Measurements from ENCODE around the gene IL21R. TPM values are rescaled to one million over a fixed set of nuclear protein-coding genes. Genes with fewer than 3 reads are reported as not detected.

The IL21R gene
- total RNA-seq, 6 experiments from 2014 or later: 0.96 to 1.8 (median 1.2) TPM

DNA sequence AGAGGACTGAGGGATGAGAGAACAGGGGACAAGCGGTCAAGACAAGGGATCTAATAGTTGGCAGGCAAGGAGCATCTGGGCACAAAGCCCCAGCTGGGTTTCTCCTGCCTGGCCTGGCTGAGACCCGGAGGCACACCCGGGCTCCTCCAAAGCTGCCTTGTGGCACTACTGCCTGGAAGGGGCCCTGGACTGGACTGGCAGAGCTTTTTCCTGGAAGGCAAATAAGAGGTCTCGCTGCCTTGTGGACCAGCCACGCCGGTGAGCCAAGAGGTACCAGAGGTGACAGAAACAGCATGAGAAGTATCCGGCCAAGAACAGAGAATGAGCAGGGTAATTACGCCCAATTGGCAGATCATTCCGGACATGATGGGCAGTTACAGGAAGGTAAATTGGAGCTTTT is 83.2 kb downstream of the IL21R start:
- Mint-ChIP-seq H3K27me3 (ENCODE audit: insufficient read depth) (0 out of 2 replicates have a peak, but pooled peaks cover 1% of the 10 kb centered on the region), H3K4me1 (ENCODE audit: low read depth) (no peaks in the 10 kb centered on the region), H3K4me3 (no peak overlapping the region), H3K27ac (peak overlapping the region; percentile 8; the same call in 1 of the 2 replicates), H3K36me3 (ENCODE audit: low read depth) (peaks cover 47% of the 10 kb centered on the region), H3K9me3 (no peaks in the 10 kb centered on the region)
- no peak for DNase-seq
- TF ChIP-seq, protein P1, sequence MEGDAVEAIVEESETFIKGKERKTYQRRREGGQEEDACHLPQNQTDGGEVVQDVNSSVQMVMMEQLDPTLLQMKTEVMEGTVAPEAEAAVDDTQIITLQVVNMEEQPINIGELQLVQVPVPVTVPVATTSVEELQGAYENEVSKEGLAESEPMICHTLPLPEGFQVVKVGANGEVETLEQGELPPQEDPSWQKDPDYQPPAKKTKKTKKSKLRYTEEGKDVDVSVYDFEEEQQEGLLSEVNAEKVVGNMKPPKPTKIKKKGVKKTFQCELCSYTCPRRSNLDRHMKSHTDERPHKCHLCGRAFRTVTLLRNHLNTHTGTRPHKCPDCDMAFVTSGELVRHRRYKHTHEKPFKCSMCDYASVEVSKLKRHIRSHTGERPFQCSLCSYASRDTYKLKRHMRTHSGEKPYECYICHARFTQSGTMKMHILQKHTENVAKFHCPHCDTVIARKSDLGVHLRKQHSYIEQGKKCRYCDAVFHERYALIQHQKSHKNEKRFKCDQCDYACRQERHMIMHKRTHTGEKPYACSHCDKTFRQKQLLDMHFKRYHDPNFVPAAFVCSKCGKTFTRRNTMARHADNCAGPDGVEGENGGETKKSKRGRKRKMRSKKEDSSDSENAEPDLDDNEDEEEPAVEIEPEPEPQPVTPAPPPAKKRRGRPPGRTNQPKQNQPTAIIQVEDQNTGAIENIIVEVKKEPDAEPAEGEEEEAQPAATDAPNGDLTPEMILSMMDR (IDR thresholded peaks at IDR 0.05): no peak

DNA sequence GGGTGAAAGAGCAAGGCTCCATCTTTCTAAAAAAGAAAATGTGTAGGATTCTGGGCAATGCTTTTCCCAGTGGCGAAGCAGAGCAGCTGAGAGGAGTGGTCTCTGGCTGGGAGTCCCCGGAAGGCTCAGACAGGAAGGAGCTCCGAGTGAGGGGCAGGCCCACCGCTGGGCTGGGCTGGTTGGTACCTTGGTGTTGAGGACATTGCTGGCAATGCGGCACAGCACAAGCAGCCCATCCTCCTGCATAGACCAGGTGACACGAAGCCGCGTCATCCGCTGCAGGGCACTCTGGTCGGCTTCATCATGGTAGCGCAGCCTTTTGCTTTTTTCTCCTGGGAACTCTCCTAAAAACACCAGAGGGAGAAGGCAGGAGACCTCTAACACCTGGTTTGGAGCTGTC is 83.8 kb downstream of the IL21R start:
- TF ChIP-seq, protein P1 (IDR thresholded peaks at IDR 0.05): no peak
- no peaks in the 10 kb centered on the region for H3K9me3 Mint-ChIP-seq
- H3K4me1 Mint-ChIP-seq (ENCODE audit: low read depth): no peaks in the 10 kb centered on the region
- 0 out of 2 replicates have a peak, but pooled peaks cover 1% of the 10 kb centered on the region for H3K27me3 Mint-ChIP-seq (ENCODE audit: insufficient read depth)
- no peak overlapping the region for H3K4me3 Mint-ChIP-seq
- peaks cover 47% of the 10 kb centered on the region for H3K36me3 Mint-ChIP-seq (ENCODE audit: low read depth)
- H3K27ac Mint-ChIP-seq: no peak overlapping the region
- no peak for DNase-seq

DNA sequence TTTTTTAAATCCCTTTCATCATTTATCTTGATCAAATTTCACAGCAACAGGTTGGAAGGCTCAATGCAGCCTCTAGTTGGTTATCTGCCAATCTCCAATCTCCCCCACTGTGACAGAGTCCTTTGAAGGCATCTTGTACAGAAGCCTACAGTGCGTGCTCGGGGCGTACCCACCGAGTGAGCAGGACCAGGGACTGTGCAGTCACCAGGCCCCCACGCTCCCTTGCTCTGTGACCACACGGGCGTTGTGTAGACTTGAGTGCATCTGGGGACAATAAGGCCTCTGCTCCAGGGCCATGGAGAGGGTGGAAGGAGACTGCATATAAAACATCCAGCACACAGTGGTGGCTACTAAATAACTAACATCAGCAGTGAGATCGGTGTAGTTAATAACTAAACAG is 84.4 kb downstream of the IL21R start:
- H3K4me3 Mint-ChIP-seq: no peak overlapping the region
- no peak overlapping the region for H3K27ac Mint-ChIP-seq
- H3K4me1 Mint-ChIP-seq (ENCODE audit: low read depth): no peaks in the 10 kb centered on the region
- no peaks in the 10 kb centered on the region for H3K27me3 Mint-ChIP-seq (ENCODE audit: insufficient read depth)
- TF ChIP-seq, protein P1 (IDR thresholded peaks at IDR 0.05): no peak
- DNase-seq: no peak
- peaks cover 49% of the 10 kb centered on the region for H3K36me3 Mint-ChIP-seq (ENCODE audit: low read depth)
- no peaks in the 10 kb centered on the region for H3K9me3 Mint-ChIP-seq

DNA sequence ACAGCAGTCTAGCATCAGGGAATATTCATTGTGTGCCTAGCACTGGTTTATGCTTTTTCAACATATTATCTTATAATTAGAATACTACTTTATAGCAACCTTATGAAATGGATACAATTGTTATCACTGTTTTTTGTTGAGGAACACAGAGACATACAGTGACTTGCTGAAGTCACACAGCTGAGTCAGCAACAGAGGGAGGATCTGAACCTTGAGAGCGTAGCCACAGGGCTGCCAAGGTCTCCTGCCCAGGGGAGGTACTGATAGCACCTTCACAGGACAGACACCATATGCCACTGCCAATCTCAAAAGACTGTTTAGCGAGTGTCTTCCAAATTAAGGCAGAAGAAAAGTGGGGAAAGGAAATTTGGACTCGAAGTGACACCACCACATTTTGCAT is 84.8 kb downstream of the IL21R start:
- peaks cover 46% of the 10 kb centered on the region for H3K36me3 Mint-ChIP-seq (ENCODE audit: low read depth)
- H3K27me3 Mint-ChIP-seq (ENCODE audit: insufficient read depth): no peaks in the 10 kb centered on the region
- TF ChIP-seq, protein P1 (IDR thresholded peaks at IDR 0.05): no peak
- H3K4me1 Mint-ChIP-seq (ENCODE audit: low read depth): peaks cover 3% of the 10 kb centered on the region
- no peak overlapping the region for H3K4me3 Mint-ChIP-seq
- no peak for DNase-seq
- no peaks in the 10 kb centered on the region for H3K9me3 Mint-ChIP-seq
- no peak overlapping the region for H3K27ac Mint-ChIP-seq

DNA sequence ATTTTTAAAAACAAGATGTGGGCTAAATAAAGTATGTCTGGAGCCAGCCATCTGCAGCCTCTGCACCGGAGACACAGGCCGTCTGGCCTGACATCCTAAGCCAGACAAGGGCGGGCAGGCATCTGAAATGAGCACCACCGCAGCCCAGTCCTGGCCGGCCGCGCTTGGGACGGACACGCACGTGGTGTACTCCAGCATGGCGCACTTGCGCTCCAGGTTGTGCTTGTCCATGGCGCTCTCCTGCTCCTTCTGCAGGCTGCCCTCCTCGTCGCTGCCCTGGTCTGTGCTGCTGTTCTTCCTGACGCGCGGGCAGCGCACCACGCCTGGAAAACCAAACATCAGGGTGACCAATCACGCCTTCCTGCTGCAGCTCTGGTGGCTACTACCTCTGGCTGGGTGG is 87.4 kb downstream of the IL21R start:
- Mint-ChIP-seq H3K27me3 (ENCODE audit: insufficient read depth) (no peaks in the 10 kb centered on the region), H3K4me1 (ENCODE audit: low read depth) (peaks cover 8% of the 10 kb centered on the region), H3K36me3 (ENCODE audit: low read depth) (peaks cover 52% of the 10 kb centered on the region), H3K4me3 (no peak overlapping the region), H3K9me3 (no peaks in the 10 kb centered on the region), H3K27ac (no peak overlapping the region)
- no peak for DNase-seq
- TF ChIP-seq, protein P1 (IDR thresholded peaks at IDR 0.05): no peak

DNA sequence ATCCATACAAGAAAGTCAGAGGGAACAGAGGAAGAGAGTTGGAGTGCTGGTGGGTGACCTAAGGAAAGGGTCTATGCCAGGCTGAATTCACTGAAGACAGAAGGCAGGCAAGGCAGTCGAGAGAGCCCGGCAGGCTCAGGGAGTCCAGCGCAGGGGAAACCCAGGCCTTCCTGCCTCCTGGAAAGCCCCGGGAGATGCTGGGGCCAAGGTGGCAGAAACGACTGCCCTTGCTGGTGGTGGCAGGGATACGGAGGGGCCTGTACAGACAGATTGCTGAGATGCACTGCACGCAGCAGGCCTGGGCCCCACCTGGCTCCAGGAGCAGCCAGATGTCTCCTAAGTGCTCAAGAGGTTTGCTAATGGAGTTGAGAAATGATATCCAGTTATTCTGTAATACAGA is 87.9 kb downstream of the IL21R start:
- H3K36me3 Mint-ChIP-seq (ENCODE audit: low read depth): peaks cover 52% of the 10 kb centered on the region
- peaks cover 13% of the 10 kb centered on the region for H3K4me1 Mint-ChIP-seq (ENCODE audit: low read depth)
- no peak overlapping the region for H3K27ac Mint-ChIP-seq
- no peaks in the 10 kb centered on the region for H3K9me3 Mint-ChIP-seq
- TF ChIP-seq, protein P1 (IDR thresholded peaks at IDR 0.05): no peak
- DNase-seq: no peak
- no peaks in the 10 kb centered on the region for H3K27me3 Mint-ChIP-seq (ENCODE audit: insufficient read depth)
- no peak overlapping the region for H3K4me3 Mint-ChIP-seq
